ENCODE data around the gene SCT.

The SCT gene

GRCh38 chr11:609341-609811 lies 17.6 kb downstream of the SCT start:
- DNase-seq = no peak

- no peak for DNase-seq
Measured at GRCh38 chr11:608791-609251, 18.2 kb downstream of the SCT start.

GRCh38 chr11:607971-608659 lies 18.9 kb downstream of the SCT start:
- DNase-seq = no peak

- no peak for DNase-seq
Measured at GRCh38 chr11:607020-607780, 19.8 kb downstream of the SCT start.

GRCh38 chr11:606245-606644 lies 20.7 kb downstream of the SCT start:
- DNase-seq = peak in 2 of 3 experiments; percentile 34 to 55

GRCh38 chr11:605286-606129 lies 21.5 kb downstream of the SCT start:
- no peak for DNase-seq

- DNase-seq = no peak
Measured at GRCh38 chr11:603154-603553, 23.8 kb downstream of the SCT start.

- no peak for DNase-seq
Measured at GRCh38 chr11:601573-602245, 25.3 kb downstream of the SCT start.

- no peak for DNase-seq
Measured at GRCh38 chr11:598005-598680, 28.8 kb downstream of the SCT start.

GRCh38 chr11:597166-597725 lies 29.7 kb downstream of the SCT start:
- DNase-seq = no peak

- no peak for DNase-seq
Measured at GRCh38 chr11:596374-596773, 30.6 kb downstream of the SCT start.

- no peak for DNase-seq
Measured at GRCh38 chr11:595400-595799, 31.6 kb downstream of the SCT start.

GRCh38 chr11:593347-593746 lies 33.6 kb downstream of the SCT start:
- DNase-seq = no peak

- no peak for DNase-seq
Measured at GRCh38 chr11:592918-593317, 34.1 kb downstream of the SCT start.

- no peak for DNase-seq
Measured at GRCh38 chr11:592501-592900, 34.5 kb downstream of the SCT start.

- DNase-seq = no peak
Measured at GRCh38 chr11:590997-591396, 36.0 kb downstream of the SCT start.

- DNase-seq = no peak
Measured at GRCh38 chr11:589798-590197, 37.2 kb downstream of the SCT start.

- DNase-seq = no peak
Measured at GRCh38 chr11:587978-588380, 39.0 kb downstream of the SCT start.

- no peak for DNase-seq
Measured at GRCh38 chr11:587546-587945, 39.4 kb downstream of the SCT start.

- no peak for DNase-seq
Measured at GRCh38 chr11:586376-587316, 40.3 kb downstream of the SCT start.

- DNase-seq = no peak
Measured at GRCh38 chr11:584287-584686, 42.7 kb downstream of the SCT start.
